Superior temporal gyrus (tissue), 1 donor: ENCODE results near the gene VASH1.
"Not testable (repeated sequence)": the region's sequence is repeated elsewhere in the genome, so short reads cannot be mapped to it uniquely, and the experiment has no call there.

Experiments
- DNase-seq: peaks from one replicate; pipeline ENCODE4 v3.0.0-alpha.2; 2016; ENCODE audit errors: extremely low spot score

Gene VASH1

GRCh38 chr14:76761136-76761959 is at the start of gene VASH1:
VASH1 (plus strand) TSS chr14:76761468; CDS start chr14:76762822, 1,354 bp downstream.
- peak; percentile 76 for DNase-seq

DNA sequence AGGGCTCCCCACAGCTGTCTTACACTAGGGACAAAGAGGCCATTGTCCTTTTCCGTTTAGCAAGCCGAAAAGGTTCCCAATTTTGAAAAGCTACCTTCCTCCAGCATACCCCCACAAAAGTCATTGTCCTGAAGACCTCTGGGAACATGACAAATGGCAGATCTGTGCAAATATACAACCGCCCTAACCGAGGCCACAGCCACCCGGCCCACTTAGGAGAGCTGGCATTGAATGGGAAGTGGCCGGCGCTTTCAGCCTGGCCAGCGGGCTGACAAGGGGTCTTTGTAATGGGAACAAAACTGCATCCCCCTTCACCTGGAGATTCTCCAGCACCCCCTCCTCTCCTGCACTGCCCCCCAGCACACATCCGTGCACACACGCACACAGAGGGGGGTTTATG is 48.1 kb upstream of the VASH1 start:
- no peak for DNase-seq

DNA sequence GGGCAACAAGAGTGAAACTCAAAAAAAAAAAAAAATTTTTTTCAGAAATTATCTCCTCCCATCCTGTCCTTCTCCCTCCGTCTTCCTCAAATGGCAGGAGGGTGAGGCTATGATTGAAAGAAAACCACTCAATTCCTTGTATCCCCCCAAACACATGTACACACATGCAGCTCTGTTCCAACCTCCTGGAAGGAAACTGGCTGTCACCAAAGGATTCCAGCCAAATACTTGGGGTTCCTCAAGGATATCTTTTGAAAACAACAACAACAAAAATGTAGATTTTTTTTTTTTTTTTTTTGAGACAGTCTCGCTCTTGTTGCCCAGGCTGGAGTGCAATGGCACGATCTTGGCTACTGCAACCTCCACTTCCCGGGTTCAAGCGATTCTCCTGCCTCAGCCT is 46.8 kb upstream of the VASH1 start:
- DNase-seq: no peak

DNA sequence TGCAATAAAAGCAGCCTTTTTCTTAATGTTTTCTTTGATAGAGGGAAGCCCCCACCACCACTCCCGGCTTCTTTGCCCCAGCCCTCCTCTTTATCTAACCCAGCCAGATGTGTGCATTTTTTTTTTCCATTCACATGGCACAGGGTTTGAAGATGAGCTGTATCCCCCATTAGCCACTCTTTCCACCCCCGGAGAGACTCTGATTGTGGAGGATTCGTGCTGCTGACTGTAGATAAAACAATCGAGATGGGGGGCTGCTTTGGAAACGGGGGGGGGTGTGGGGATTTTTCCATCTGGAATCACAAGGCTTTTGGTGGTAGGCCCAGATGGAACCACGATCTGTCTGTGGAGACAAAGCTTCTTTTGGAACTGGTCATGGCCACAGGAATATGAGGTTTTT is 46.2 kb upstream of the VASH1 start:
- no peak for DNase-seq

GRCh38 chr14:76715511-76716081 is 45.7 kb upstream of the VASH1 start:
- DNase-seq: no peak

DNA sequence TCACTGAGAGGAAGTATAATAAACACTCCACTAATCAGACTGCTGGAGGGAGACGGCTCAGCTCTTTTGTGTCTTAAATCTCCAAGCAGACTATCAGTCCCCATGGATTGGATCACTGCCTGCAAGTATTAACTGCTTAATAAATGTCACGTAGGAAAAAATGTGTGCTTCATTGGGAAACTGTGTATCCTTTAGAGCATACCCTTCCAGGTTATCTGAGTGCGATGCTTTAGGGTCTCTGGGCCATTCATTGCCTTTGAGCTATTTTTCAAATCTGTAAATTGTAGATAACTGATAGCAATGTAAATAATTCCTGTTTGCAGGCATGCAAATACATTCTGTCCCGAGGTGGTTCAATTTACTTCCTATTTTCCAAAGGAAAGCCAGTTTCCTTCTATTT is 45.0 kb upstream of the VASH1 start:
- DNase-seq: no peak

DNA sequence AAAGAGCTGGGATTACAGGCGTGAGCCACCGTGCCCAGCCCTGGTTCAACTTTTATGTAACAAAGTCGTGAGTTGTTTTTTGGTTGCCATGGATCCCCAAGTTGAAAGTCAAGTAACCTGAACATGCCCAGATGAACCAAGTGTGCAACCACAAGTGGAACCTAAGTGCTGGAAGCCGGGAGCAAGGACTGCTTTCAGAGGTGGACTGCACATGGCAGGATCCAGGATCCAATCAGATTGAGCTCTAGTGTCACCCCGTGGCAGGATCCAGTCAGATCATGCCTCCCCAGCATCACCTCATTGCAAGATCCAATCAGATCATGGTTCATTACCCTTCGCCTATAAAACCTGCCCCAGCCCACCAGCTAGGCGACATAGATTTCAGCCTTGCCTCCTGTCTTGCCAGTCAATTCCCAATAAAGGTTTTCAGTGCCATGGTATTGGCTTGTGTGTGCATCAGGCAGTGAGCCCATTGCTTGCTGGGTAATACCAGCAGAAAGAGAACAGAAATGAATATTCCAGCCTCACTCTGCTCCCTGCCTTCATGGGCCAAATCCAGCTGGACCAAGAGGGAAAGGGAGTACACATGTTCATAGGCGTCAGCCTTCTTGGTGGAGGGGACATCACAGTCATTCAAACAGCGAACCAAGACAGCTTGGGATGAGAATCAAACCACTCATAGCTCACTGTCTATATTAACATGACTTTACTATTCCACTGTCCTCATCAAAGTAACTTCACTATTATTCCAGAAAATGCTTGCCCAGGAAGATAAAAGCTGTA is 43.6 kb upstream of the VASH1 start:
- no peak for DNase-seq

DNA sequence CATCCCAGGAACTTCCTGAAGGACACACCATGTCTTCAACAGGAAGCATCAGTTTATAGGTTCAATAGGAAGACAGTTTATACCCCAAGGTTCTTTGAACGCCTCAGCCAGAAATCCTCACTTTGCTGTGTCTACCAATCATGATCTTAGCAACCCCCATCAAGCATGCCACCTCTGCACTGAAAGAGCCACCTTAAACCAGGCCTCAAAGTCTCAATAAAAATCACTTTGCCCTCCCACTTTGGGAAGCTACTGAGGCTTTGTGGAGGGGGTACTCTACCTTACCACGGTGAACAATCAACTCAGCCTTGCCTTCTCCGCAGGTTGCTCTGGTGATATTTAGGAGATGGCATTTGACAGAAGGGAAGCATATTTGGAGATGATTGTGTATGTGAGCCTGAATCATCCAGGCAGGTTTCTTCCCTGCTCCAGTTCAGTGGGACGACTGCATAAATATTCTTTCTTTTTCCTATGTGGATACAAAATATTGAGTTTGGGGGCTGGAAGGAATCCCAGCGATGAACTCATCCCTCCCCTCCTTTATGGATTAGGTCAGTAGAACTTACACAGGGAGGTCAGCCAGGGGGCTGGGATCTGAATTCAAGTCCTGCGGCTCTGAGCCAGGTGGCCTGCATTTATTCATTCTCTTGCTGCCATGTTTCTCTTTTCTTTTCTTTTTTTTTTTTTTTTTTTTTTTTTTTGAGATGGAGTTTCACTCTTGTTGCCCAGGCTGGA is 42.8 kb upstream of the VASH1 start:
- DNase-seq: no peak

DNA sequence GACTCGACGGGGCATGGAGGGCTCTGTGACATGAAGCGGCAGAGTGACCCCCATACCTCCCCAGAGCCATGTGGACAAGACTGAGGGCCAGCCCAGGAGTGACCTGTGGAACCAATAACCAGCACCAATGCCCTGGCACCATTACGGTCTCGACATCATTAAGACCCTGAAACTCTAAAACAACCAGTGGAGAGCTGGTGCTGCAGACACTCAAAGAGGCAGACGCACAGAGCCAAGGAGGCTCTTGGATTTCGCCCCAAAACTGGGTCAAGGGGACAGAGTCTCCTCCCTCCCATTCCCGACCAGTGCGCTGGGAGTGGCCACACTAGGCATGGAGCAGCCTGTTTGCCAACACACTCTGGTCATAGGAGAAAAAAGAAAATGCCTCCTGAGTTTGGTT is 41.6 kb upstream of the VASH1 start:
- no peak for DNase-seq

DNA sequence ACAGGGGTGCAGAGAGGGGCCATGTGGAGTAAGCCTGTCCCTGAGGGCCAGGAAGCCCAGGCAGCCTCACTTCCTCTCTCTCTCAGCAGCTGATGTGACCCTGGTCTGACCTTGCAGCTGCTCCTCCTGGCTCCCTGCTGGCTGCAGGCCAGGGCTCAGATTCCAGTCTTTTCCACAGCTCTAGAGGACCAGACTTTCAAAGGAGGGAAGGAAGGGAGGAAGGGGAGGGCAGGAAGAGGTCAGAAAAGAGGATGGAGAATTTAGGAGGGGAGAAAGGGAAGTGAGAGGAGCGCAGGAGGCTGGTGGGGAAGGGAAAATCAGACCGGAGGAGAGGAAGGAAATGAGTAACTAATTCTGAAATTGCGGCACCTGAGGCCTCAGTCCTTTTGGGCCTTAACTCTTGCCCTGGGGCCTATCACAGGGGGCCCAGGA is 40.9 kb upstream of the VASH1 start:
- no peak for DNase-seq

- DNase-seq: not testable (repeated sequence)
Observed at GRCh38 chr14:76721506-76721905, 39.8 kb upstream of the VASH1 start.

GRCh38 chr14:76724651-76725550 is 36.4 kb upstream of the VASH1 start:
- no peak for DNase-seq

DNA sequence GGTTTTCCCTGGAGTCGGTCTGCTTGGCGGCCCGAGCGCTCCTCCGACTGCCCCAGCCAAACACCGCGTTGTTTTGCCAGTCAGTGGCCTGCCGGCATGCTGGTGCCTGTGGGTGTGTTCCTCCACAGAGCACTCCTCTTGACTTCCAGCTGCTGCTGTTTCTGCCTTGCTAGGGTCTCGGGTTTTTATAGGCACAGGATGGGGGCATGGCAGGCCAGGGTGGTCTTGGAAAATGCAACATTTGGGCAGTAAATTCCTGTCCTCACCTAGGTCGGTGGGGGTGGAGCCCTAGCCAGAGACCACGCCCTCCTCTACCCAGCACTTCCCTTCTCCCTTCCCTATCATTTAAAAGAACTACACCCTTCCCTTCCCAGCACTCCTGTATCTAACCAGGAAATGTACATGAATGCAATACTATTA is 34.7 kb upstream of the VASH1 start:
- no peak for DNase-seq

- no peak for DNase-seq
Observed at GRCh38 chr14:76727384-76727783, 33.9 kb upstream of the VASH1 start.

- no peak for DNase-seq
Observed at GRCh38 chr14:76727901-76728300, 33.4 kb upstream of the VASH1 start.

DNA sequence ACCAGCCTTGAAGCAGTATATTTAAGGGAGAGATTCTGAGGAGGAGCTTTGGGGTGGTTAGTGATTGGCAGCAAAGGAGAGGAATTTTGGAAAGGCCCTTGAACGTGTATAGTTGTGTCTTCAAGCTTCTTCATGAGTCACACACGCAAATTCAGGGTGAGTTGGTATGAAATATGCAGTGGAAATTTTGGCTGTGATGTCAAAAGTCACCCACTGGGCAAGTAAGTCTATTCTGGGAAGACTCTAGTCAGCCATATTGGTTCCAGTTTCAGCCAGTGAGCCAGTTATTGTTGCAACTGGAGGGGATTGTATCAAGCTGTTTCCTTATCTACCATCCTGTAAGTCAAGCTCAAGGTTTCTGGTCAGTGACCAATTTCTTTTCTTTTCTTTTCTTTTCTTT is 32.0 kb upstream of the VASH1 start:
- DNase-seq: no peak

GRCh38 chr14:76729953-76730505 is 31.2 kb upstream of the VASH1 start:
- no peak for DNase-seq

DNA sequence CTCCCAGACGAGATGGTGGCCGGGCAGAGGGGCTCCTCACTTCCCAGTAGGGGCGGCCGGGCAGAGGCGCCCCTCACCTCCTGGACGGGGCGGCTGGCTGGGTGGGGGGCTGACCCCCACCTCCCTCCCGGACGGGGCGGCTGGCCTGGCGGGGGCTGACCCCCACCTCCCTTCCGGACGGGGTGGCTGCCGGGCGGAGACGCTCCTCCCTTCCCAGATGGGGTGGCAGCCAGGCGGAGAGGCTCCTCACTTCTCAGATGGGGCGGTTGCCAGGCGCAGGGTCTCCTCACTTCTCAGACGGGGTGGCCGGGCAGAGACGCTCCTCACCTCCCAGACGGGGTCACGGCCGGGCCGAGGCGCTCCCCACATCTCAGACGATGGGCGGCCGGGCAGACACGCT is 26.8 kb upstream of the VASH1 start:
- DNase-seq: not testable (repeated sequence)

GRCh38 chr14:76736514-76736913 is 24.8 kb upstream of the VASH1 start:
- DNase-seq: no peak

- DNase-seq: no peak
Observed at GRCh38 chr14:76741074-76741473, 20.2 kb upstream of the VASH1 start.

DNA sequence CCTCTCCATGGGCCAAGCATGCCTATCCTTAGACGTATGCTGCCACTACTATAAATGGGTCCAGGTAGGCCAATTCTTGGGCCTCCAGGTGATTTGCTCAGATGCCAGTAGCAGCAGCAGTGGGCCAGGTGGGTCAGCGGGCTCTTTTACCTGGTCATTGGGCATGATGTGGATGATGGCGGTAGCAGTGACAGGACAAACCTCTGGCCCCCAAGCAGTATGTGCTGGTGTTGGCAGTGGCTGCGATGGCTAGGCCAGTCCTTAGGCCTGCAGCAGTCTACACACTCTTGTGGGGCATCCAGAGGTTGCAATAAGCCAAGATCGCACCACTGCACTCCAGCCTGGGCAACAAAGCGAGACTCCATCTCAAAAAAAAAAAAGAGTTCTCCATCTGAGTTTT is 19.1 kb upstream of the VASH1 start:
- no peak for DNase-seq
